ENCODE measurements around the gene FER.

- TF ChIP-seq, protein P1, sequence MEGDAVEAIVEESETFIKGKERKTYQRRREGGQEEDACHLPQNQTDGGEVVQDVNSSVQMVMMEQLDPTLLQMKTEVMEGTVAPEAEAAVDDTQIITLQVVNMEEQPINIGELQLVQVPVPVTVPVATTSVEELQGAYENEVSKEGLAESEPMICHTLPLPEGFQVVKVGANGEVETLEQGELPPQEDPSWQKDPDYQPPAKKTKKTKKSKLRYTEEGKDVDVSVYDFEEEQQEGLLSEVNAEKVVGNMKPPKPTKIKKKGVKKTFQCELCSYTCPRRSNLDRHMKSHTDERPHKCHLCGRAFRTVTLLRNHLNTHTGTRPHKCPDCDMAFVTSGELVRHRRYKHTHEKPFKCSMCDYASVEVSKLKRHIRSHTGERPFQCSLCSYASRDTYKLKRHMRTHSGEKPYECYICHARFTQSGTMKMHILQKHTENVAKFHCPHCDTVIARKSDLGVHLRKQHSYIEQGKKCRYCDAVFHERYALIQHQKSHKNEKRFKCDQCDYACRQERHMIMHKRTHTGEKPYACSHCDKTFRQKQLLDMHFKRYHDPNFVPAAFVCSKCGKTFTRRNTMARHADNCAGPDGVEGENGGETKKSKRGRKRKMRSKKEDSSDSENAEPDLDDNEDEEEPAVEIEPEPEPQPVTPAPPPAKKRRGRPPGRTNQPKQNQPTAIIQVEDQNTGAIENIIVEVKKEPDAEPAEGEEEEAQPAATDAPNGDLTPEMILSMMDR (optimal IDR thresholded peaks at IDR 0.05 in 1 of 3, IDR thresholded peaks at IDR 0.05 in 1 of 3, conservative IDR thresholded peaks at IDR 0.05 in 1 of 3; ENCODE audit: extremely low read depth in 1 of 3, insufficient read depth in 2 of 3, low read length in 3 of 3), result no peak
- no peak for TF ChIP-seq EZH2 (IDR thresholded peaks at IDR 0.05; ENCODE audit: low read length)
These were observed 3.9 kb upstream of the FER start for GRCh38 chr5:108743846-108744245.

Data from keratinocyte (primary cell).